Measurements from ENCODE around the gene IFNK.

- no peak for TF ChIP-seq CTCF (conservative IDR thresholded peaks at IDR 0.05)
- no peak for TF ChIP-seq EZH2 (IDR thresholded peaks at IDR 0.05; ENCODE audit: low read depth)
Observed at GRCh38 chr9:27566118-27566517, 42.0 kb downstream of the IFNK start.

Data from PC-9 (cell line).